HL-60 (cell line): ENCODE data around the gene NDRG4.

ENCODE experiments used
- GABPA ChIP-seq: IDR thresholded peaks from 2 replicates; pipeline ENCODE4 v1.6.1; 2012; ENCODE audit warnings: low read depth
- POLR2AphosphoS5 ChIP-seq: IDR thresholded peaks from 2 replicates; pipeline ENCODE4 v1.6.1; 2012; ENCODE audit warnings: low read depth
- SPI1 ChIP-seq: IDR thresholded peaks from 2 replicates; pipeline ENCODE4 v1.6.1; 2012; ENCODE audit warnings: low read depth, mild to moderate bottlenecking, borderline replicate concordance
- TF ChIP-seq, protein P1 (sequence below): IDR thresholded peaks from one replicate; pipeline ENCODE4 v1.5.1; 2011; ENCODE audit warnings: low read length, control low read depth, inconsistent platforms; ENCODE audit not compliant: insufficient read depth
- TF ChIP-seq, protein P2 (sequence below): IDR thresholded peaks from 2 replicates; pipeline ENCODE4 v1.6.1; 2012; ENCODE audit warnings: low read depth; ENCODE audit not compliant: insufficient replicate concordance

DNA sequence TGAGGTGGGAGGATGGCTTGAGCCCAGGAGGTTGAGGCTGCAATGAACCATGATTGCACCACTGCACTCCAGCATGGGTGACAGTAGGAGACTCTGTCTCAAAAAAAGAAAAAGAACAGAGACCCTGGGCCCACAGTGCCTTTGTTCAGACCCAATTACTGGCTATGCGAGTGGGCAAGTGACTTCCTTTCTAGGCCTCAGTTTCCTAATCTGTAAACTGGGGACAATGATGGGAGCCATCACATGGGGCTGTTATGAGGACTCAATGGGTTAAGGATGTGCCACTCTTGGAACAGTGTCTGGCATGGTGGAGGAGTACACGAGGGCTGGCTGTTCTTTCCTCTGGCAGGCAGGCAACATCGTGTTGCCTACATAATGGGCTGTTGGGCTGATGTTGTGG is 47.3 kb upstream of the NDRG4 start:
- TF ChIP-seq, protein P1, sequence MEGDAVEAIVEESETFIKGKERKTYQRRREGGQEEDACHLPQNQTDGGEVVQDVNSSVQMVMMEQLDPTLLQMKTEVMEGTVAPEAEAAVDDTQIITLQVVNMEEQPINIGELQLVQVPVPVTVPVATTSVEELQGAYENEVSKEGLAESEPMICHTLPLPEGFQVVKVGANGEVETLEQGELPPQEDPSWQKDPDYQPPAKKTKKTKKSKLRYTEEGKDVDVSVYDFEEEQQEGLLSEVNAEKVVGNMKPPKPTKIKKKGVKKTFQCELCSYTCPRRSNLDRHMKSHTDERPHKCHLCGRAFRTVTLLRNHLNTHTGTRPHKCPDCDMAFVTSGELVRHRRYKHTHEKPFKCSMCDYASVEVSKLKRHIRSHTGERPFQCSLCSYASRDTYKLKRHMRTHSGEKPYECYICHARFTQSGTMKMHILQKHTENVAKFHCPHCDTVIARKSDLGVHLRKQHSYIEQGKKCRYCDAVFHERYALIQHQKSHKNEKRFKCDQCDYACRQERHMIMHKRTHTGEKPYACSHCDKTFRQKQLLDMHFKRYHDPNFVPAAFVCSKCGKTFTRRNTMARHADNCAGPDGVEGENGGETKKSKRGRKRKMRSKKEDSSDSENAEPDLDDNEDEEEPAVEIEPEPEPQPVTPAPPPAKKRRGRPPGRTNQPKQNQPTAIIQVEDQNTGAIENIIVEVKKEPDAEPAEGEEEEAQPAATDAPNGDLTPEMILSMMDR: no peak
- TF ChIP-seq POLR2AphosphoS5: no peak
- TF ChIP-seq GABPA: no peak
- TF ChIP-seq, protein P2, sequence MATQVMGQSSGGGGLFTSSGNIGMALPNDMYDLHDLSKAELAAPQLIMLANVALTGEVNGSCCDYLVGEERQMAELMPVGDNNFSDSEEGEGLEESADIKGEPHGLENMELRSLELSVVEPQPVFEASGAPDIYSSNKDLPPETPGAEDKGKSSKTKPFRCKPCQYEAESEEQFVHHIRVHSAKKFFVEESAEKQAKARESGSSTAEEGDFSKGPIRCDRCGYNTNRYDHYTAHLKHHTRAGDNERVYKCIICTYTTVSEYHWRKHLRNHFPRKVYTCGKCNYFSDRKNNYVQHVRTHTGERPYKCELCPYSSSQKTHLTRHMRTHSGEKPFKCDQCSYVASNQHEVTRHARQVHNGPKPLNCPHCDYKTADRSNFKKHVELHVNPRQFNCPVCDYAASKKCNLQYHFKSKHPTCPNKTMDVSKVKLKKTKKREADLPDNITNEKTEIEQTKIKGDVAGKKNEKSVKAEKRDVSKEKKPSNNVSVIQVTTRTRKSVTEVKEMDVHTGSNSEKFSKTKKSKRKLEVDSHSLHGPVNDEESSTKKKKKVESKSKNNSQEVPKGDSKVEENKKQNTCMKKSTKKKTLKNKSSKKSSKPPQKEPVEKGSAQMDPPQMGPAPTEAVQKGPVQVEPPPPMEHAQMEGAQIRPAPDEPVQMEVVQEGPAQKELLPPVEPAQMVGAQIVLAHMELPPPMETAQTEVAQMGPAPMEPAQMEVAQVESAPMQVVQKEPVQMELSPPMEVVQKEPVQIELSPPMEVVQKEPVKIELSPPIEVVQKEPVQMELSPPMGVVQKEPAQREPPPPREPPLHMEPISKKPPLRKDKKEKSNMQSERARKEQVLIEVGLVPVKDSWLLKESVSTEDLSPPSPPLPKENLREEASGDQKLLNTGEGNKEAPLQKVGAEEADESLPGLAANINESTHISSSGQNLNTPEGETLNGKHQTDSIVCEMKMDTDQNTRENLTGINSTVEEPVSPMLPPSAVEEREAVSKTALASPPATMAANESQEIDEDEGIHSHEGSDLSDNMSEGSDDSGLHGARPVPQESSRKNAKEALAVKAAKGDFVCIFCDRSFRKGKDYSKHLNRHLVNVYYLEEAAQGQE: no peak
- TF ChIP-seq SPI1: no peak
